Endothelial cell (in vitro differentiated cells): Measurements from ENCODE around the gene ESR1. TPM values are rescaled to one million over a fixed set of nuclear protein-coding genes. Genes with fewer than 3 reads are reported as not detected.

Experiments
- DNase-seq: peaks from one replicate; pipeline ENCODE4 v3.0.0; 2021; ENCODE audit warnings: low spot score
- H3K27ac Mint-ChIP-seq: one replicate; pipeline ENCODE4 v1.8.0; 2021; ENCODE audit warnings: mixed read lengths, inconsistent platforms; ENCODE audit not compliant: unreplicated experiment
- H3K27me3 Mint-ChIP-seq: one replicate; pipeline ENCODE4 v1.8.0; 2021; ENCODE audit warnings: mild to moderate bottlenecking, moderate library complexity, mixed read lengths, inconsistent platforms; ENCODE audit not compliant: unreplicated experiment
- H3K36me3 Mint-ChIP-seq: one replicate; pipeline ENCODE4 v1.8.0; 2021; ENCODE audit warnings: mild to moderate bottlenecking, low read depth, mixed read lengths, inconsistent platforms; ENCODE audit not compliant: unreplicated experiment
- H3K4me1 Mint-ChIP-seq: one replicate; pipeline ENCODE4 v1.8.0; 2021; ENCODE audit warnings: mild to moderate bottlenecking, mixed read lengths, inconsistent platforms; ENCODE audit not compliant: unreplicated experiment
- H3K4me3 Mint-ChIP-seq: one replicate; pipeline ENCODE4 v1.8.0; 2021; ENCODE audit warnings: mild to moderate bottlenecking, mixed read lengths, inconsistent platforms; ENCODE audit not compliant: unreplicated experiment
- H3K9me3 Mint-ChIP-seq: one replicate; pipeline ENCODE4 v1.8.0; 2021; ENCODE audit warnings: mixed read lengths, inconsistent platforms; ENCODE audit not compliant: unreplicated experiment
- total RNA-seq: library from RNA; stranded (reverse); fragmentation: NEBNext Ultra II Directional; extraction: Animal tissue kit (Norgen Biotek cat#: 25700); gene quantifications from one replicate; pipeline ENCODE4 v1.2.1, GENCODE V29; 2021; ENCODE audit not compliant: unreplicated experiment
- TF ChIP-seq, protein P1 (sequence below): fragments of 200-600 bp; sonication (generic); IDR thresholded peaks from one replicate; pipeline ENCODE4 v1.5.0; 2021; ENCODE audit warnings: antibody characterized with exemption; ENCODE audit not compliant: unreplicated experiment

Gene ESR1
- total RNA-seq, 1 donor from 2014 or later, result 0.05 TPM

DNA sequence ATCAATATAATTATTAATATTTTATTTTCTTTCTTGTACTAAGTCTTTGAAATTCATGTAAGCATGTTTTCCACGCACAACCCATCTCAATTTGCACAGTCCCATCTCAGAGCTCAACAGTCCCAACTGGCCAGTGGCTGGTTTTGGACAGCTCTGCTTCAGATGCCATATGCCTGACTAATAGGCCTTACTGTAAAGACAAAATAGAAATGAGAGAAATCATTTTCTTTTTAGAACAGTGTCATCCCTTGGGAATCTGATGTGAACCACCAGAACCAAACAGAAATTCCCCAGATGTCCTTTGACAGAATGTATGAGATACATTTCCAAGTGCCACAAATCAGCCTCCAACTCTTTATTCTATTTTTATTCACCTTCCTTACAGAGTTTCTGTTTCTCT lies 338.9 kb downstream of the ESR1 start:
- H3K36me3 Mint-ChIP-seq, result peaks cover 3% of the 10 kb centered on the region
- no peak overlapping the region for H3K27ac Mint-ChIP-seq
- no peak overlapping the region for H3K4me3 Mint-ChIP-seq
- TF ChIP-seq, protein P1, sequence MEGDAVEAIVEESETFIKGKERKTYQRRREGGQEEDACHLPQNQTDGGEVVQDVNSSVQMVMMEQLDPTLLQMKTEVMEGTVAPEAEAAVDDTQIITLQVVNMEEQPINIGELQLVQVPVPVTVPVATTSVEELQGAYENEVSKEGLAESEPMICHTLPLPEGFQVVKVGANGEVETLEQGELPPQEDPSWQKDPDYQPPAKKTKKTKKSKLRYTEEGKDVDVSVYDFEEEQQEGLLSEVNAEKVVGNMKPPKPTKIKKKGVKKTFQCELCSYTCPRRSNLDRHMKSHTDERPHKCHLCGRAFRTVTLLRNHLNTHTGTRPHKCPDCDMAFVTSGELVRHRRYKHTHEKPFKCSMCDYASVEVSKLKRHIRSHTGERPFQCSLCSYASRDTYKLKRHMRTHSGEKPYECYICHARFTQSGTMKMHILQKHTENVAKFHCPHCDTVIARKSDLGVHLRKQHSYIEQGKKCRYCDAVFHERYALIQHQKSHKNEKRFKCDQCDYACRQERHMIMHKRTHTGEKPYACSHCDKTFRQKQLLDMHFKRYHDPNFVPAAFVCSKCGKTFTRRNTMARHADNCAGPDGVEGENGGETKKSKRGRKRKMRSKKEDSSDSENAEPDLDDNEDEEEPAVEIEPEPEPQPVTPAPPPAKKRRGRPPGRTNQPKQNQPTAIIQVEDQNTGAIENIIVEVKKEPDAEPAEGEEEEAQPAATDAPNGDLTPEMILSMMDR, result no peak
- no peaks in the 10 kb centered on the region for H3K4me1 Mint-ChIP-seq
- H3K9me3 Mint-ChIP-seq, result no peaks in the 10 kb centered on the region
- H3K27me3 Mint-ChIP-seq, result peaks cover 4% of the 10 kb centered on the region
- DNase-seq, result no peak

DNA sequence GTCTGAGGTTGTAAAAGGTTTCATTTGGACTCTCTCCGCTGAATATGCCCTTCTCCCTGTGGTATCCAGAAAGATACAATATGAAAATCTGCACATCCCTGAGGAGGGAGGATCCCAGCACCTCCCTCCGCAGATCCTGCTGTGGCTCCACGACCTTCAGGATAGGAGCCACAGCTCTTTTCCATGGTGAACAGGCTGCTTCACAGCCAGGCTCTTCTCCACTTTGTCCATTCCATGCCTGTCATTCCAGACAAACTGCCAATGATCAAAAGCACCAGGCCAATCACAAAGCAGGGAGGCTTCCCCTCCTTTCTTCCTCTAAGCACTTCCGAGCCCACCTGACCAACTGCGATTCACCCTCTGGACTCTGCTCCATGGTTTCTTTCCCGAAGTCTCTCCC lies 339.8 kb downstream of the ESR1 start:
- no peak overlapping the region for H3K27ac Mint-ChIP-seq
- no peaks in the 10 kb centered on the region for H3K9me3 Mint-ChIP-seq
- H3K36me3 Mint-ChIP-seq, result peaks cover 3% of the 10 kb centered on the region
- no peak overlapping the region for H3K4me3 Mint-ChIP-seq
- TF ChIP-seq, protein P1, result no peak
- no peak for DNase-seq
- H3K27me3 Mint-ChIP-seq, result peaks cover 4% of the 10 kb centered on the region
- peaks cover 5% of the 10 kb centered on the region for H3K4me1 Mint-ChIP-seq

- Mint-ChIP-seq H3K4me1 (peaks cover 5% of the 10 kb centered on the region), H3K9me3 (no peaks in the 10 kb centered on the region), H3K36me3 (peaks cover 3% of the 10 kb centered on the region), H3K27me3 (peaks cover 4% of the 10 kb centered on the region), H3K27ac (no peak overlapping the region), H3K4me3 (no peak overlapping the region)
- TF ChIP-seq, protein P1, result no peak
- no peak for DNase-seq
Measured at GRCh38 chr6:152148412-152148811, 340.9 kb downstream of the ESR1 start.

- Mint-ChIP-seq H3K27ac (no peak overlapping the region), H3K27me3 (peaks cover 4% of the 10 kb centered on the region), H3K4me3 (no peak overlapping the region), H3K4me1 (peaks cover 5% of the 10 kb centered on the region), H3K36me3 (peaks cover 3% of the 10 kb centered on the region), H3K9me3 (no peaks in the 10 kb centered on the region)
- DNase-seq, result no peak
- TF ChIP-seq, protein P1, result no peak
Measured at GRCh38 chr6:152150196-152150595, 342.7 kb downstream of the ESR1 start.

- Mint-ChIP-seq H3K36me3 (peaks cover 3% of the 10 kb centered on the region), H3K4me3 (no peak overlapping the region), H3K27ac (no peak overlapping the region), H3K9me3 (no peaks in the 10 kb centered on the region), H3K27me3 (peaks cover 4% of the 10 kb centered on the region), H3K4me1 (peaks cover 10% of the 10 kb centered on the region)
- TF ChIP-seq, protein P1, result no peak
- no peak for DNase-seq
Measured at GRCh38 chr6:152151920-152152319, 344.4 kb downstream of the ESR1 start.
